Endothelial cell of umbilical vein (primary cell): ENCODE data around the gene RGS8.

Experiments
- CTCF ChIP-seq, 2 donors: IDR thresholded peaks; 1 replicate in 1 of 2; 2 replicates in 1 of 2; pipeline ENCODE4 v1.5.1; 2011; ENCODE audit warnings: low read length in 2 of 2, mild to moderate bottlenecking in 2 of 2, moderate library complexity in 2 of 2, control low read depth in 1 of 2, inconsistent platforms in 1 of 2, low read depth in 1 of 2; ENCODE audit not compliant: insufficient read depth in 1 of 2; ENCODE audit errors: extremely low read depth in 1 of 2
- FOS ChIP-seq: IDR thresholded peaks from 2 replicates; pipeline ENCODE4 v1.6.1; 2011; ENCODE audit warnings: mild to moderate bottlenecking, low read length, moderate library complexity, borderline replicate concordance; ENCODE audit not compliant: insufficient read depth
- MAX ChIP-seq: IDR thresholded peaks from 2 replicates; pipeline ENCODE4 v1.6.1; 2011; ENCODE audit not compliant: insufficient read depth, insufficient read length
- MYC ChIP-seq: IDR thresholded peaks from one replicate; pipeline ENCODE4 v1.6.1; 2011; ENCODE audit warnings: mild to moderate bottlenecking, low read depth, low read length
- POLR2A ChIP-seq: IDR thresholded peaks from 2 replicates; pipeline ENCODE4 v1.6.1; 2012; ENCODE audit warnings: low read depth, mild to moderate bottlenecking, control low read depth, low read length

GRCh38 chr1:182687361-182687760 is 3.0 kb upstream of the RGS8 start:
- TF ChIP-seq CTCF (IDR thresholded peaks at IDR 0.05; ENCODE audit: extremely low read depth in 1 of 2, insufficient read depth in 1 of 2, low read depth in 1 of 2, low read length in 2 of 2) (no peak), MYC (no peak), POLR2A (no peak), MAX (no peak), FOS (no peak)
